DMS79 treated with DMSO at 0.1 percent for 48 hours (cell line): ENCODE measurements around the gene NOLC1.
A peak's percentile ranks its signal among the peaks of the same experiment; 100 is the strongest.

Source experiments
- DNase-seq: peaks from one replicate; lab custom pipeline; 2025; lab: John Stamatoyannopoulos, UW

Gene NOLC1

DNA sequence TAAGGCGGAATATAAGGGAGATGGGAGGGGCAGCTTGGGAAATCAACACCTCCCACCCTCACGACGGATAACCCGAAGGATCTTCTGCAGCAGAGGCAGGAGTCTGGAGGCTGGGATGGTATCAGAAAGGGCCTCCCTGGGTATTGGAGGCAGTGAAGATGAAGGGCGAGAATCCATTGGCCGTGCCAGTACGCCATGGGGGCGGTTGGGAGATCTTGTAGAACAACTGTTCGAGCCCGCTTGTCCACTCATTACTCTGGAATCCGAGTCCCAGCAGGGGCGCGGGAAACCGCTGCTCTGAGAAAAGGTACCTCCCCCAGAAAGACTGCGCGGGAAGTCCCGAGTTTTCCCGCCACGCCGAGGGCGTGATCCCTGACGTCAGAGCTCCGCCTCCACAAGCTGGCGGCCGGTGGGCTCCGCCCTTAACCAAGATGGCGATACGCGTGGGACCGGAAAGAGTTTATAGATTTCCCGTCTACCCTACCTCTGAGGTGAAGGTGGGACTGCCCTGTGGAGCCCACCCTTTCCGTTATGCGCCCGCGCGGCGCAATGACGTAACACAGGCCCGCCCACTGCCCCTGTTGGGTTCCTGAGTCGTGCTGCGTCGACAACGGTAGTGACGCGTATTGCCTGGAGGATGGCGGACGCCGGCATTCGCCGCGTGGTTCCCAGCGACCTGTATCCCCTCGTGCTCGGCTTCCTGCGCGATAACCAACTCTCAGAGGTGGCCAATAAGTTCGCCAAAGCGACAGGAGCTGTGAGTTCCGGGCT lies at the start of gene NOLC1:
NOLC1 (plus strand) TSS at position 616 of the 771 bp plus-strand sequence; CDS start at position 638, 22 bp downstream.
- peak; percentile 85 for DNase-seq

DNA sequence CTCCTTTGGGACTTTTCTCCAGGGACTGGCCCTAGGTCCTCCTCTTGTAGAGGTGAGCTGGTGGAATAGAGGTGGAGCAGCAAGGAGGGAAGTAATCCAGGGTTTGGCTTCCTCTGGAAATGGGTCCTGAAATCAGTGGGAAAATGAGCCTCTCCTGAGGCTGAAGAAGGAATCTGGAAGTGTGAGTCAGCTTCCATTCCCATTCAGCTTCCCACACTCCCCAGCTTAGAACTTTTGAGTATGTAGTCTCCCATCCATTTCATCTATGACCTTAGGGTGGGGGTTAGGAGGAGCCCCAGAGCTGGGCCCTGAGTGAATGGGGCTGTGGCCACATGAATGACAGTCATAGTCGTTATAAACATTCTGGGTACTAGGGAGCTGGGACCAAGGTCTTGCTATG lies 49.8 kb upstream of the NOLC1 start:
- no peak for DNase-seq

DNA sequence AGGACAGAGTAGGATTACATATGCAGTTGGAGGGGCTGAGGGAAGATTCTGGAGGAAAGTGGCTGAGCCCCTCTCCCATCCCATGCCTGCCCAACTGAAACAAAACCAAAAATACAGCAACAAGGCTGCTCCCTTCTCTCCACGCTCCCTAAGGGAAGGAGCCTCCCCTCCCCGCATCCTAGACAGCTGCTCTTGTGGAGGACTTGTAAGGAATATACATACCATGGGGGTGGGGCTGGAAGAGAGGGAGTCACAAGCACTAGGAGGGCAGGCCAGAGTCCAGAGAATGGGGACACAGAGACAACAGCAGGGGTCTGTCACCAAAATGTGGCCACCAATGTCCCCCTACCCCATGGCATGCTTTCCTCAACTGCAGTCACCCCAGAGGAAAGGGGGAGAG lies 45.2 kb upstream of the NOLC1 start:
- no peak for DNase-seq

DNA sequence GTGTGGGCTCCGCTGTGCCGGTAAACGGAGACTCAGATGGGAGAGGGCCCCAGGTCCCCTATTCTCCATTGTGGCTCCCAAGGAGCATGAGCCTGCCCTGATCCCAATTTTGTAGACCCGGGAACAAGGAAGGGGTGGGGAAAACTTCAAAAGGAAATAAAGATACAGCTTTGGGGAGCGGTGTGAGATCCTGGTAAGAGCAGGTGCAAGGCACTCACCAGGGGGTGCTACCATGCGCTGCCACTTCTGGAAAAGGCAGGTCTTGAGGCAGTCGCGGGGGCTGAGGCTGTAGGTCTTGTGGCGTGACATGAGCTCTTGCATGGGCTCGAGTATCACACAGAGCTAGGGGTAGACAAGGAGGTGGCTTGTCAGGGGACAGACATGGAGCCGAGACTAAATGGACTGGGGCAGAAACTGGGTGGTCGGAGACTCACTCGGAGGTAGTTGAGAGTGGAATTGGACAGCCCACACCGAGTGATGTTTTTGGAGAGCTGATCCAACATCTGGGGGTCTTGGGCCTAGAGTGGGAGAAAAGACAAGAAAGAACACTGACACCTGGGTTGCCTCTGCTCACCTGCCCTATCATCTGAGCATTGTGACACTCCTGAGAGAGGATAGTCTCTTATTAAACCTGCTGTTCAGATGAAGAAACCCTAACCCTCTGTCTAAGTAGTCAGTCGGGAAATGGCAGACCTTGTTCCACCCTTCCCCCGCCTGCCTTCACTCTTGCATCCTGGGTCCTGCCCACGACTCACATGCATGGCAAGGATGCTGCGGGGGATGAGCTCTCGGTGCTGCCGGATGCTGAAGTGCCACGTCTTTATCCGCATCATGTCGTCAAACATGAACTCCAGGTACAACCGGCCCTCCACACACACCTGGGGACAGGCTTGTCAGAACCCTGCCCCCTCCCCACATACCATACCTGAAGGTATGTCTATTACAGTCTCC lies 42.7 kb upstream of the NOLC1 start:
- DNase-seq, result no peak

DNA sequence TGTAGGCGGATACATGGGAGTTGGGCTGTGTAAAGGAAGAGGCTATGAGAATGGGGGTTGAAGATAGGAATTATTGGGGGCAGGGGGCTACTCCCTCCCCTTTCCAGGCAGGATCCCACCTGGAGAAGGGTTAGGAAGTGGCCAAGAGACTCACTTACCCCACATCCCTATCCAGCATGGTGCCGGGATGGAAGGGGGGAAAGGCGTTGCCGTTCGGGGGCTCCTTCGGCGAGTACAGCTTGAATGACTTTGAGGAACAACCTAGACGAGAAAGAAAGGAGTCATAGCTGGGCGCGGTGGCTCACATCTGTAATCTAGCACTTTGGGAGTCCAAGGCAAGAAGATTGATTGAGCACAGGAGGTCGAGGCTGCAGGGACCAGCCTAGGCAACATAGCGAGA lies 40.9 kb upstream of the NOLC1 start:
- no peak for DNase-seq

DNA sequence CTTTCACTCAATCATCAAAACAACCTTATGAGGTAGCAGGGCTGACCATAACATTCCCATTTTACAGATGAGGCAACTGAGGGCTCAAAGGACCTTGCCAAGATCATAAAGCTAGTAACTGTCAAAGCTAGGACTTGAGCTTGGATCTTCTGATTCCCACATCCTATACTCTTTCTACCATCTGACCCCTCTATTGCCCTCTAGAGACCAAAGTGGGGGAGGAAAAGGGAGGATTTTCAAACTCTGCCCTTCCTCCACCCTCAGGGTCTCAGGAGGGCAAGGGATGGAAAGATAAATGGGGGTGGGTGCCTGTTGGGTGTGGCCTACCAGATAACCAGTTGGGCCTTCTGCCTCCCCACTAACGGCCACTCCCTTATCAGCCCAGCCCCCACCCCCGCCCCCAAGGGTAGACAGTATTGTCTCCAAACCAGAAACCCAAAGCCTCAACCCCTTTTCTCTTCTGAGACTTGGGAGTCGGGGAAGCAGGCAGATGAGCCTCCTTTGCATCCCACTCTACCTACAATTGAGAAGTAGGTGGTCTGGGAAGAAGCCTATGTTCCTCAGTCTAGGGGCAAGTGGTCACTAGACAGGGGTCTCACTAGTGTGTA lies 39.9 kb upstream of the NOLC1 start:
- DNase-seq, result no peak

DNA sequence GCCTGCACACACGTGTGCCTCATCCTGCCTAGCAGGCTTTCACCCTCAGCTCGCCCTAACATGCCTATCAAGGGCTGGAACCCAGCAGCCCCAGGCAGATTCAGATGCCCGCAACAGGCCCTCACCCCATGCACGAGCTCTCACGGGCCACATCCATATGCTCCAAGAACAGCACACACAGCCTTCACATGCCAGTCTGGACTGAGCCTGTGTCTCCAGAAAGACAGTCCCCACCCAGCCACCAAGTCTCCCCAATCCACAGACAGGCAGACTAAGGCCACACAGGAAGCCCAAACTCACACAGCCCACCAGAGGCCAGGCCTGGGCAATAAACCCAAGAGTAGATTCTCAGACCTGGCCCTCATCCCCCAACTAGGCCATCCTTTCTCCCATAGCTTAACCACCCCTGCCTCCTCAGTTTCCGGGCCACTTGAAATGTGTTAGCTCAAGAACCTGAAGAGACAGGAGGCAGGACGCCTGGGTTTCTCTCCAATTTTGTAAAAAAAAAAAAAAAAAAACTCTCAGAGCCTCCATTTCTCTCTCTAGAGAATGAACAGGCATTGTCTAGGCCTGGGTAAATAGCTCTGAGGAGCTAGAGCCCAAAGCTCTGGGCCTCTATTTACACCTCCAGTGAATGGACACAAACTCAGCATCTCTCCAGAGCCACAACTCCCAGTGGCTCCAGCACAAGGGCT lies 38.8 kb upstream of the NOLC1 start:
- no peak for DNase-seq

DNA sequence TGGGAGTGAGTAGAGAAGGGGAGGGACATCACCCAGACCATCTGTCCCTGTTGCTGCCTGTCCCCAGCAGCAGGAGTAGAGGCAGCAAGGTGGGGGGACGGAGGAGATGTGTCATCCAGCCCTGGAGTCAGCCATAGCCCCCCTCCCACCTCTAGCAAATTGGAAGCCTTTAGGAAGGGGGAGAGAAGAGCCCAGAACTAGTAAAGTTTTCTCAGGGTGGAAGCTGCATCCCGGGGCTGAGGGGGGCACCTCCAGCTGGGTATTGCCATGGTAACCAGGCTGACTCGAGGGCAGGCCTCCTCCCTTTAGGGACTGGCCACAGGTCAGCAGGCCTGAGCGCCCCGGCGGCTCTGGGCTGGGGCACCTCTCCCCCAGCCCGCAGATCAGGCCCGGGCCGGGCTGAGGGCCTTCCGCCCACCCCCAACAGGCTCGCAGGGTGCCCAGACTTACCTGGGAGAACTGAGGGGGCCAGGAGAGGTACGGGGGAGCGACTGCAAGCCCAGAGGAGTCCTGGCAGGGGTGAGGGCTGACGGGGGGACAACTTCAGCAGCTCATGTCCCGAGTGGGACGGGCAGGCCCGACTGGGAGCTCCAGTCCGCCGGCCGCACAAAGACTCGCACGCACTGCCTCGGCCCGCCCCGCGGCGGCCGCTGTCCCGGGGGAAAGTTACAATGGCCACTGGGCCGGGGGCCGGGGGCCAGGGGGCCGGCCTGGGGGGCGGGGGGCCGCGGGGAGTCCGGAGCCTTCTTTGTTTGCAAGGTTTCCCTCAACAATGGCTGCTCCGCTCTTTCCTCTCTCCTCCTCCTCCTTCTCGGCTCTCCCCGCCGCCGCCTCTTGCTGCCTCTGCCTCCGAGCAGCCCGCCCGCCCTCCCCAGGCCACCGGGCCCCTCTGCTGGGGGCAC lies 38.0 kb upstream of the NOLC1 start:
- DNase-seq, result no peak

DNA sequence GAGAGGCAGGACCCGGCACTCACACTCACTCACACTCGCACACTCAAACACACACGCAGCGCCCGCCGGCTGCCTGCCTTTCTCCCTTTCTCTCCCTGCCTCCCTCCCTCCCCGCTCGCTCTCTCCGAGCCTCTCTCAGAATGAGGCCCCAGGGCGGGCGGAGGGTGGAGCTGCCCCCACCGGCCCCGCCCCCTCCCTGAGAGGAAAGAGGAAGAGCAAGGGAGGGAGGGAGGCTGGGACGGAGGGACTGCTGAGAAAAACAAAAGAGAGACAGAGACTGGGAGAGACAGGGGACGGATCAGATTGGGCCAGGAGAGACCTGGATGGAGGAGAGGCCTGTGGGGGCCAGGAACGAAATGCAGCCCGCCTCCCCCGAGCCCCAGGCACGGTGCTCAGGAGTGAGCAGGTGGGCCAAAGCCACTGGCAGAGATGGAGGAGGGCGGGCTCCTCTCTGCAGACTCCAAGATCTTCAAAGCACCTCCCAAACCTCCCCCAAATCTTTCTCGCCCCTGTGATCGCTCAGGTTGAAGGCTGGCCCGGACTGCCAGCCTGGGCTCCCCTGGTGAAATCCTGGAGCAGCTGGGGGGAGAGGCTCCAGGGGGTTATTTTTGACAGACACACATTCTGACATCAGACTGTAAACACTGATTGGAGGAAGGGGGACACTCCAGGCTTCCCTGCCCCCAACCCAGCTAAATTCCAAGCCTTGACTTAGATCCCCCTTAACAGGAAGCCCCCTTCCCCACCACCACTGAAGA lies 37.1 kb upstream of the NOLC1 start:
- peak; percentile 38 for DNase-seq

DNA sequence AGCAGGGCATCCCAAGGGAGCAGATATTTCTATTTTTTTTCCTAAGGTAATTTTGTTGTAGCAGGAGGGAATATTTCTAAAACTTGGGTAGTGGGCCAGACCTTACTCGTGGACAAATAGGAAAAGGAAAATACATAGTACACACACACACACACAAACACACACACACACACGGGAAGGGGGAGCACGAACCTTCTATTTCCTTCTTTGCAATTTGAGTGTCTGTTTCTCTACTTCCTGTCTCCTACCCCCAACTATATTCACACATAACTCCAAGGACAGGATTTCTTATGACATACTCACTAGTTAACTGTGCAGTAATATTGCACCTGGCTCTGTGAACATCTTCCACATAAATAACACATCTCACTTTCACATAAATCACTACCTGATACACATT lies 36.4 kb upstream of the NOLC1 start:
- DNase-seq, result no peak

DNA sequence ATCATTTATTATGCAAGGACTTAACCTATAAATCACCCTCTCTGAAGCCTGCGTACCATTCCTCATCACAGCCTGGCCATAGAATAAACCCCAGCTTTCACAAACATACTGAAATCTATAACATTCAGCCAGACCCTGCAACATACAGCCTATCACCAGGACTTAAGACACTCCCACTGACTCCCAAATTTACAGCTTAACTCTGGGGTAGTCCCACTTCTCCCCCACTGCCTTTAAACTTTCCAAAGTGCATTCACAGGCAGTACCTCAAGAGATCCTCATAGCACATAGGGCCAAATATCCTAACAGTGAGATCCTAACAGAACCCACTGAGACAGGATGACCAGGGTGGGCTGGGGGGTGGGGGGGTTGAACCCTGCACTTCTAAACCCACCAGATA lies 35.5 kb upstream of the NOLC1 start:
- DNase-seq, result no peak

DNA sequence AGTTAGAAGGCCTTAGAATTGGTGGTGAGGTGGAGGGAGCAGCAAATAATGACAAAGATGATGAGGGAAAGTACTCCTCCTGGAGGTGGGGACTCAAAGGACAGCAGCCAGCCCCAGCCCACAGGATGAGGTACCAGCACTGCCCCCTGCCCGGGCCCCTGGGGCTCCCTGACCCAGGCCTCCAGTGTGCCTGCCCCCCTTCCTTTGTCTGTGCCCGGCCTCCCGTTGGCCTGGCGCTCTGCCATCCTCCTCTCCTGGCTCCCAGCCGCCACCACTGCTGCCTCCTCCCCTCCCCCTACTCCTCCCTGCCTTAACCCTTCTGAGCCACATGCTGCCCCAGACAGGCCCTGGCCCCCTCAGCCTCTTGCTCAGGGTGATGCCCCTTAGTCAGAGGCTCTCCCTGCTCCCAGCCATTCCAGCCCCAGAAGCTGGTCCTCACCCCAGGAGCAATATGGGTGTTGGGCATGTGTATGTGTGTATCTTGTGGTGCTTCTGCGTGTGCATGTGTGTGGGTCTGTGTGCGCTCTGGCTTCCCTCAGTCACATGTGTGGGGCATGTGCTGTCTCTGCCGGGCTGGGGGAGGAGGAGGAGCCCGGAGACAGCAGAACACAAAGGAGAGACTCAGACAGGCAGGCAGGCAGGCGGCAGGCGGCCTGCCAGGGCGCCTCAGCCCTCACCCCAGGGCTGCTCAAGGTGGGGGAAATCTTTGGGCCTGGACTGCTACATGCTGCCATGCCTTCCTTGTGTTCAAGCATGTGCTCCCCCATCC lies 34.6 kb upstream of the NOLC1 start:
- DNase-seq, result peak; percentile 74

DNA sequence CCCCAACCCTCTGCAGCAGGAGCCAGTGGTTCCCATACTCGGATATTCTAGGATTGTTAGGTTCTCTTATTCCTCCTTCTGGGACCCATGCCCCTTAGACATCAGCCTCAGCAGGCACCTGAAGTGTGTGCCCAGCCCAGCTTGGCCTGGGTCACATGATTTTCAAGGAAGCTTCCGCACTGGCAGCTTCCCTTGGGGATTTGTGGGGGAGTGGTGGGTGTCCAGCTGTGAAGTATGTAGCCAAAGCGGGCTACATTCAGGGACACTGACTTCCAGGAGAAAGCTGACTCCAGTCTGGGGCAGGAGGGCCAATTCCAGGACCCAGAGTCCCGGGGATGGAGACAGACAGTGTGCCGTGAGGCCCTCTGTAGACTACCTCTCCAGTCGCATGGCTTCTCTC lies 33.3 kb upstream of the NOLC1 start:
- DNase-seq, result no peak

DNA sequence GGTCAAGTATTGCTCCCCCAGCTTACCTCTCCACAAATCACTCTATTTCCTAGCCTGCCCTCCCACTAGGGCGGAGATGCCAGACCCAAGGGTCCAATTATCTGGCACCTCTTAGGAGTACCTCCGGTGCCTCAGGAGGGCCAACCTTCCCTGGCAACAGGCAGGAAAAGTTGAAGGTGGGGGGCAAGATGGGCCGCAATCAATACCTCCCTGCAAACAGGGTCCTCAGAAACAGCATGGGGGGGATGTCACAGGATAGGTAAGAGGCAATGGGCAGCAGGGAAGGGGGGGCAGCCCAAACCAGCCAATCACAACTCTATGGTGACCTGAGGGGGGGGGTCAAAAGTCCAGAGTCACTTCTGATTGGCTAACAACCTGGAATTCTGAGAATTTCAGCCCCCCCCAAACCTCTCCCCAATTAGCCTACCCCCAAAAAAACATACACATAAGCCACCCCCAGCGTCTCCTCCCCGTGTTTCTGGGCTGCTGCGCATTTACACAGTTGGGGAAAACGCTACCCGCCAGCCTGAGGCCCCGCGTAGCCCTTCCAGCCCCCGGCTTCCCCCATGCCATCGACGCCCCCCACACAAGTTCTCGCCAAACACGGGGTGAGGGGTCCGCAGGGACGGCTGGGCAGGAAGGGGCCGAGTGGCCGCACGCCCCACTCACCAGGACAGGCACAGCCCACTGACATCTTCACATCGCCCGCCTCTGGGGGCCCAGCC lies 32.6 kb upstream of the NOLC1 start:
- no peak for DNase-seq

DNA sequence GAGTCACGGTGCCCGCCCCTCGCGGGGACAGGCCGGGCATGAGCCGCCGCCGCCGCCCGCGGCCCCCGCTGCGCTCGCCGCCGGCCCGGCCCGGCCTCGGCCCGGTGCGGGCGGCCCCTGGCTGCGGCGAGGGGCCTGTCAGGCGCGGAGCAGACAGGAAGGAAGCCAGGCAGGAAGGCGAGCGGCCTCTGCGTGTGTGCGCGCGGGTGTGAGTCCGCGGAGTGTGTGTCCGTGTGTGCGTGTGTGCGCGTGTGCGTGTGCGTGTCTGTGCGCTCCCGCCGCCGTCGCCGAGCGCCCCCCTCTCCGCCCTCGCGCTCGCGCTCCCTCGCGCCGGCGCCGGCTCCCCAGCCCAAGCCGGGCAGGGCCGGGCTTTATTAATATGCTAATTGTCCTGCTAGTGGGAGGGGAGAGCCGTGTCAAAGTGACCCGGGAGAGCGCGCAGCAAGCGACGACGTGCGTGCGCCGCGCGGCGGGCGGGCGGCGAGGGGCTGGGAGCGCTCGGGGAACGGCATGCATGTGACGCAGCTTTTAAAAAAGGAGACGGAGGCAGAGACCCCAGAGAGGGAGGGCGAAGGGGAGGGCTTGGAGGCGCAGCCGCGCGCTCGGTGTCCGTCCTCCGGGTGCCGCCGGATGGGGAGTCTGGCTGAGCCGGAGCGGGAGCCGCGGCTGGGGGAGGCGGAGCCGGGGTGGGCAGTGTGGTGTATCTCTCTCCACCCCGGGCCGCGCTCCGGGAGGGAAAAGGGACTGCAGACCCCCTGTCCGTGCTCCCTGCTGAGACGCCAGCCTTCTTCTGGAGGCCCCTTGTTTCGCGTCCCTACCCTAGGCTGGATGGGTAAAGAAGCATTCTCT lies 31.8 kb upstream of the NOLC1 start, which contains the start of gene LDB1:
LDB1 (minus strand) TSS at position 227 of the 849 bp plus-strand sequence. CDS start 258 bp downstream, outside the sequence.
- DNase-seq, result peak; percentile 30

DNA sequence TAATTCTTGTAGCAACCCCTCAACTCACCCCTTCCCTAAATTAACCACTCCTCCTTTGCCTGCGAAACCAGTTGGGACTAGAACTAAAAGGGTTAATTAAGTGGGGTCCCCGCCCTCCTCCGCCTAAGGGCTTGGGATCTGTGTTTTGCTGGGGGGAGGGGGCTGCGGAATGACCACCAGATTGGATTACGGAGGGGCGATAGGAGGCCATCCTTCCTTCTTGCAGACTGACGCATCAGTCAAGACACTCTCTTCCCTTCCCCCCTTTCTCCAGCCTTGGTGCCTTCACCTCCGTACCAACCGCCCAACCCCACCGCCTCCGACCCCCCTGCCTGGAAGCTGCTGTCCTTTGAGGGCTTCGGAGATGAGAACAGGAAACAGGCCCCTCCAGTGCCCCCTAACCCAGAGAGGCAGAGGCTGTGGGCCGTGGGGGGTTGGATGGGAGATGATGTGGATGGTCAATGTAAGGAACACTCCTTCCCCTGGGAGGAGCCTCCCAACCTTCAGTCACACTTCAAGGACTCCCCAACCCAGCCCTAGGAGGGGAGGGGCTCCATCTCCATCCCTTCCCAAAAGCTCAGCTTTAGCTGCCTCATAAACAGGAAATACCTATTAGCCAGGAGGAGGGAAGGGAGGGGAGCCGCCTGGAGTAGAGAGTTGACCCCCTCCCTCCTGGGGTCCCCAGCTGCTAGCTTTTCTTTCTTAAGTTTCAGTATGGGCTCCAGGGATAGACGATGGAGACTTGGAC lies 31.0 kb upstream of the NOLC1 start:
- DNase-seq, result peak; percentile 55
